Activated CD4-positive, alpha-beta T cell treated with anti-CD3 and anti-CD28 coated beads, Interleukin-10, Interleukin-2, amounts not matched to agents 100 ng/mL and 50 ng/mL, durations not matched to agents 16 hours and 8 hours (primary cell): Measurements from ENCODE around the gene ADGRA1.

Source experiments
- DNase-seq: peaks from one replicate; pipeline ENCODE4 v3.0.0-alpha.2; 2020

Gene ADGRA1

DNA sequence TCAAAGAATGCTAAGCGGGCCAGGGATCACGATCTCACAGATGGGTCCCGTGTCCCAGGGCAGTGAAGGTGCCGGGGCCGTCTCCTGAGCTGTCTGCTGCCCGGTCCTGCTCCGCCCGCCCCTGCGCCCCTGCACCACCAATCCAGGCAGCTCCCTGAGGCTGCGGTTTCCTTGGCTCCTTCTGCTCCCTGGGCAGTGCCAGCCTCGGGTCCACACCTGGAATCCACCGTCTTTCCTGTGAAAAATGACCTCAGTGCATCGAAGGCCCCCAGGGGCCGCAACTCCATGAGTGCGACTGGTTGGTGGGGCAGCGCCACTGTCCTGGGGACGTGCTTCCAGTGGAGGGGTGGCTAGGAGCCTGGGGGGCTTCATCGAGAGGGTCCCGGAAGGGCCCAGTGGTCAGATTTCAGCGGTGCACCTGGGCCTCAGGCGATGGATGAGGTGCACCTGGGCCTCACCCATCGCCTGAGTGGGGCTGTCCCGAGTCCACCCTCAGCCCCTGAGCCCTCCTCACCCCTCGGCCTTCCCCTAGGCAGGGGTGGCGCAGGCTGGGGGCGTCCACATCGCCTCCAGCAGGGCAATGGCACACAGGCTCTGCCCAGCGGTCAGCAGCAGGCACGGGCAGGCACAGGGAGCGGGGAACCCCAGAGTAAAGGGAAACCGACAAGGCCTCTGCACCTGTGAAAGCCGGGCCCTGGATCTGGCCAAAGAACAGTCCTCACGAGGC lies 27.2 kb downstream of the ADGRA1 start:
- no peak for DNase-seq

DNA sequence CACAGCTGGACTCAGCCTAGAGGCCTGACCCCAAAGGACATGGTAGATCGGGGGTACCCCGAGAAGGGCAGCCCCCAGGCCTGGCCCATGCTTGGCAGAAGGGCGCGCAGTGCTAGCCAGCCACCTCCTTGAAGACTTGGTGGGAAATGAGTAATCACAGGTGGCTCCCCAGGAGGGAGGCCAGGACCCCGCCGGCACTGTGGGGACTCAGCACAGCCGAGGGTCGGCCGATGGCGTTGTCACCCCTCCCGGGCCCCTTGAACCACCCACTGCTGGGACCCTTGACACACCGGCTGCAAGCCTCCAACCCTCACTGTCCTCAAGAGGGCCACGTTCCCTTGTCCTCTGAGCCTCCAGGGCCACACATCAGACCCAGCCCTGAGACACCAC lies 27.7 kb downstream of the ADGRA1 start:
- DNase-seq, result no peak

DNA sequence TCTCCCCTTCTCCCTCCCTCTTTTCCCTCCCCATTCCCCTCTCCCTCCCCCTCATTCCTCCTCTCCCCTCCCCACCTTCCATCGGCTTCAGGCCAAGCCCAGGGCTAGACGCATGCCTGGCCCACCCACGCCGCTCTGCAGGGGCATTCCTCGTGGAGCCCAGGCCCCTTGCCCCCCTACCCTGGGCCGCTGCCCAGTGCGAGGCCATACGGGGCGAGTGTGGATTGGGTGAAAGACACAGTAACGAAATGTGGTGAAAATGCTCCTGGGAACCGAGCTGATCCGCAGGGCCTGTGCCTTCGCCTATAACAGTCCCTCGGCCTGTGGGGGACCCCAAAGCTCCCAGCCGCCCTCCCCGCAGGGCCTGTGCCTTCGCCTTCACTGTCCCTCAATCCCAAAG lies 28.3 kb downstream of the ADGRA1 start:
- DNase-seq, result no peak

DNA sequence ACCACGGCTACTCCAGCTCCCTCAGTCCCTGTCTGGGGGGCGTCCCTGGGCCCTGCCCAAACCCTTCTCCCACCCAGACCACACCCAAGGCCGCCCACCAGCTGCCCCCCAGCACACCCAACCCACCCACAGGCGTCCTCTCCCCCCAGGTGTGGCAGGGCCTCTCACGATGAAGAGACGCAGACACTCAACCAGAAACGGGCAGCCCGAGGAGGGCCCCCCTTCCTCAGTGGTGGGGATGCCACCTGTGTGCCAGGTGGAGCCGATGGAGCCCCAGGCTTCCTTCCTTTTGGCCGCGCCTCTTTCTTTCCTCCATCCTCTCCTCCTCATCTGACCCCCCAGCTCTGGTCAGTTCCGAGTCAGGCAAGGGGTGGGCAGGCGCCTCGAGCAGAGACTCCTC lies 28.7 kb downstream of the ADGRA1 start:
- DNase-seq, result no peak

DNA sequence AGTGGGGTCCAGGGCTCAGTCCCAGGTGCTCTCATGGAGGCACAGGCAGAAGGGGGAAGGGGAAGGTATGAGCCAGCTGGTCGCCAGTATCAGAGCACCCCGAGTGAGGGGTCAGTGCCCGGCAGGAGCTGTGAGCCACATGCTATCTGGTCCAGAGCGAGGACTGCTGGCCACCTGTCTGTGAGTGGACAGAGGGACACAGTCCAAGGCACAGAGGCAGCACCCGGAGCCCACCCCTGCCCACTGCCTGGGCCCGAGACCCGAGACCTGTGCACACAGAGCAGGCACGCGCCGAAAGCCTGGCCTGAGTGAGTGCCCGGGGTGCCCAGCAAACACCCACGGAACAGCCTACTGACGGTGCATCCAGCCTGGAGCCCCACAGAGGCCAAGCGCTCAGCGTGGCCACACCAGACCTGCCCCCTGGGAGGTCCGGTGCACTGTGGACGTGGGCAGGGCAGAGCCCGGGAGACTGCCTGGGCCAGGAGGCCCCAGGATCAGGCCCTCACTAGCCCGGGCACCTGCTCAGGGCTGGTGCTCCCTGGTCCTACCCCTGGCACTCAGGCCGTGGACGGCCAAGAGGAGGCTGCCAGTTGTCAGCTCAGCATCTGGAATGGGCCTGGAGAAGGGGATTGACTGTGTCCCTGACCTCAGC lies 29.4 kb downstream of the ADGRA1 start:
- no peak for DNase-seq

DNA sequence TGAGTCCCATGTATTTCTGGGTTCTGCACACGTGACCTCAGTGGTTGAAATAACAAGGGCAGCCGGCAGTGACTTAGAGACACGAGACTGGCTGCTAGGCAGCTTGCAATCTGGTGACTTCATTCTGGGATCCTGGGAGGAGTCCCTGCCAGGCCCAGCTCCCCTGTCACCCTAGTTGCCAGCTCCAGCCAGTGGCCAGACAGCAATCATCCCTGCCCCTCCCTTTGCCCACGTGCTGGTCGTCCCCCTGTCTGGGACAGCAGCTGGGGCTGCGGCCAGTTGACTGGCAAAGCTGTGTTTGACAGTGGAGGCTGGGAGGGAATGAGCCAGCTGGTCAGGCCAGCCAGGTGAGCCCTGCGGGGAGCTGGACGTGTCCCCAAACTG lies 30.0 kb downstream of the ADGRA1 start:
- no peak for DNase-seq

DNA sequence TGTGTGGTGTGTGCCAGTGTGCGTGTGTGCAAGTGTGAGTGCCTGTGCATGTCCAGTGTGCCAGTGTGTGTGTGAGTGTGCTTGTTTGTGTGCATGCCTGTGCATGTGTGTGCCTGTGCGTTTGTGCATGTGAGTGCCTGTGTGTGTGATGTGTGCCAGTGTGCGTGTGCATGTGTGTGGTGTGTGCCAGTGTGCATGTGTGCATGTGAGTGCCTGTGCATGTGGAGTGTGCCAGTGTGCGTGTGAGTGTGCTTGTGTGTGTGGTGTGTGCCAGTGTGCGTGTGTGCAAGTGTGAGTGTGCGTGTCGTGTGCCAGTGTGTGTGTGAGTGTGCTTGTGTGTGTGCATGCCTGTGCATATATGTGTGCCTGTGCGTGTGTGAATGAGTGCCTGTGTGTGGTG lies 33.8 kb downstream of the ADGRA1 start:
- no peak for DNase-seq

DNA sequence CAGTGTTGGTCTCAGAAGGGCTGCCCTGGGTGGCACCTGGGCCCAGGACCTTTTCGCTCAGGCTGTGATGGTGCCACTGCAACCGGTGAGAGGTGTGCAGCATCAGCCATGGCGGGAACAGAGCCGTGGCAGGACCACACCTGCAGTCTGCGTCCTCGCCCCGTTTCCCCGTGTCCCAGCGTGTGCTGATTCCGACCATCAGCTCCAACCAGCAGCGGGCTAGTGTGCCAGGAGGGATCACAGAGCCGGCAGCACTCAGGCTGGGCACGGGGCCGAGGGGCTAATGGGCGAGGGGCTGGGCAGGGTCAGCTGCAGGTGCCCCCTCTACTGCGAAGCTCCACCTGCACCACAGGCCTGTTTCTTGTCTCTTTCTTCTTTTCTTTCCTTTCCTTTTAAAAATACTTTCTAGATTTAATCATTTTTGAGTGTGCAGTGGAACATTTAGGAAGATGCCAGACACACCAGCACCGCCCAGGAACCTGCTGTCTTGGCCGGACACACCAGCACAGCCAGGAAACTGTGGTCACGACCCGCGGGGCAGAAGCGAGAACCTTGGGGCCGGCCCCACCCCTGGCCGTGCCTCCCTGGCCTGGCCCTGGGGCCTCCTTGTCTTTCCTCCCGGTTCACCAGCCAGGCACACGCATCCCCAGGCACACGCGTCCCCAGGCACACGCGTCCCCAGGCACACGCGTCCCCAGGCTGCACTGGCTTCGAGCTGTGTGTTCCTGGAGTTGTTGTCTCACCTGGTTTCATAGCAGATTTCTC lies 34.6 kb downstream of the ADGRA1 start:
- DNase-seq, result no peak

DNA sequence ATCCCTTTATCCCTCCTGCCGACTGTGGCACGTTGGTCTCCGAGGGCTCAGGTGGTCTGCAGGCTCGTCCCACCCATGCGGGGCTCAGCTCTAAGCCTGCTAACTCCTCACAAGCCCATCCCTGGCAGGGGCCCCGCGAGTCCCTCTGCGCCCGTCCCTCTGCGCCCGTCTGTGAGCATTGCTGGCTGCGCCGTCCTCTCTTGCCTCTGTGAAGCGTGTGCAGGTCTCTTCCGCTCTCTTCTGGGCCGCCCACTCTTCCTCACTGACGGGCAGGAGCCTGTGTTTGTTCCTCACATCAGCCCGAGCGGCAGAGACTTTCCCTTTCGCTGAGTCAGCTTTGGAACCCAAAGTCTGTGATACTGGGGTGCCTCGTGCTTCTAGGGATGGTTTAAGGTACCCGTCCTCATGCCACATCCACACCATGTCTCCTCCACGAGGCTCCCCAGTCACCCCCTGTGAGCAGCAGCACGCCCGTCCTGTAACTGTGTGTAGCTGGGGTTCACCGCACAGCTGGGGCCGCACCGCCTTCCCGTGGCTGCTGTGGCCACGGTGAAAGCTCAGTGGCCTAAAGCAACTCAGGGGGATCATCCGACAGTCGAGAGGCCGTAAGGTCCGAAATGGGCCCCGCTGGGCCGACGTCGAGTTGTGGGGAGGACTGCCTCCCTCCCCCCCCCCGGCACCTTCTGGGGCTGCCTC lies 35.5 kb downstream of the ADGRA1 start:
- DNase-seq, result no peak

DNA sequence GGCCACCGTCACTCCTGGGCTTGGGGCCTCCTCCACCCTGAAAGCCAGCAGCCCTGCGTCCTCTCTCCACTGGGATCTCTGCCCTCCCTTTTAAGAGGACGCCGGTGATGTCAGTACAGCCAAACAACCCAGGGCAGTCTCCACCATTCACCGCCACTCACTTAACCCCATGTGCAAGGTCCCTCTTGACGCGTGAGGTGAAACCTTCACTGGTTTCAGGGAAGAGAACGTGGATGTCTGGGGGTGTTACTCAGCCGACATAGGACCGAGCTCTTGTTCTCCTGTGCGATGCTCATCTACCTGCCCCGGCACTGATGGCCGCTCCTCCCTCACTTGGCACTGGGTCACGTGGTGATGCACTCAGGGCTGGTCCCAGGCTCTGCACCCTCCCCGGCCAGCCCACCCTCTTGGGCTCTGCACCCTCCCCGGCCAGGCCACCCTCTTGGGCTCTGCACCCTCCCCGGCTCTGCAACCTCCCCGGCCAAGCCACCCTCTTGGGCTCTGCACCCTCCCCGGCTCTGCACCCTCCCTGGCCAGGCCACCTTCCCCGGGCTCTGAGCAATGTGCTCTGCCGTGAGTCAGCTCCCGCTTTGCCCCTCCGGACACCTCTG lies 36.1 kb downstream of the ADGRA1 start:
- no peak for DNase-seq

DNA sequence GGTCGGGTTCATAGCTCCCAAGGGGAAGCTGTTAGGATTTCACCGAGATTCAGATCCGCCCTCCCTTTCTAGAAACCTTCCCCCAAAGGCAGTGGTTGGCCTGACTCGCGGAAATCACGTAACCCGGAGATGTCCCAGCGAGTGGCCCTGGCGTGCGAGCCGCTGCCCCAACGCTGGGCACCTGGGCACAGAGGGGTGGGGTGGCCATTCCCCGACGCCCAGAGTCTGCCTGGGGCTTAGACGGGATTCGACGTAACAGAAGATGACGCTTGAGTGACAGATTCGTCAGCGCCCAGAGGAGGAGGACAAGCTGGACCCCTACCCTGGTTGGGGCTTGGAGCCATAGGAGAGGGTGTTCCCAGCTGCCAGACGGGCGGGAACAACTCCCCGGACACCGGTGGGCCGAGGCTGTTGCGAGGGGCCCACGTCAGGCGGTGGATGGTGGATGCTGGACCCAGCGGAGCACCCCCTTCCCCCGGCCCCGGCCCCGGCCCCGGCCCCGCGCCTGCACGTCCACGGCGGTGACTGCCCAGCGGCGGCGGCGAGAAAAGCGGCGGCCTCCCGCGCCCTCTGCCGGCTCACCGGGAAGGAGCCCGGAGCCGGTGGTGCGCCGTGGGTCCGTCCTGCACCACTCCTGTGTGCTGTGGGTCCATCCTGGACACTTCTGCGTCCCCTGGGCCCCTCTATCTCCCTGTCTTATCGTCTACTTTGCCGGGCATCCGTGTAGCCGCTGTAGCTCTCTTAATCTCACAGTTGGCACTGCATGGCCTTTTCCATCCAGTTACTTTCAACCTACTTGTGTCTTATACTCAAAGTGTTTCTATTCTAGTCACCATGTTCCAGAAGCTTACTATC lies 36.9 kb downstream of the ADGRA1 start:
- peak; percentile 18 for DNase-seq

DNA sequence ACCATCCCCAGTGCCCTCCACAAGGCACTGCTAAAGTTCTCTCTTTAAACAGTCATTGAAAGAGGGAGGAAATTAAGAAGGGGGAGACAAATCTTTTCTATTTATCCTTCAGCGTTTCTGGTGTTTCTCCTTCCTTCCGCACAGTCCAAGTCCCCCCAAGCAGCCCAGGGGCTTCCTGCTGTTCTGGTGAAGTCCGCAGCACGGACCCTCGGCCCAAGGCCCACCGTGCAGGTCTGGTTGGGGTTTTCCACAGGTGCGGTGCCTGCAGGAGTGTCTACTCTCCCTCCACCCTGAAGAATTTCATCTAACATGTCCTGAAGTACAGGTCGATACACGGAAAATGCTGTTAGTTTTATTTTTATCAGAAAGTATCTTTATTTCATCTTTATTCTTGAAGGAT lies 38.2 kb downstream of the ADGRA1 start:
- no peak for DNase-seq

DNA sequence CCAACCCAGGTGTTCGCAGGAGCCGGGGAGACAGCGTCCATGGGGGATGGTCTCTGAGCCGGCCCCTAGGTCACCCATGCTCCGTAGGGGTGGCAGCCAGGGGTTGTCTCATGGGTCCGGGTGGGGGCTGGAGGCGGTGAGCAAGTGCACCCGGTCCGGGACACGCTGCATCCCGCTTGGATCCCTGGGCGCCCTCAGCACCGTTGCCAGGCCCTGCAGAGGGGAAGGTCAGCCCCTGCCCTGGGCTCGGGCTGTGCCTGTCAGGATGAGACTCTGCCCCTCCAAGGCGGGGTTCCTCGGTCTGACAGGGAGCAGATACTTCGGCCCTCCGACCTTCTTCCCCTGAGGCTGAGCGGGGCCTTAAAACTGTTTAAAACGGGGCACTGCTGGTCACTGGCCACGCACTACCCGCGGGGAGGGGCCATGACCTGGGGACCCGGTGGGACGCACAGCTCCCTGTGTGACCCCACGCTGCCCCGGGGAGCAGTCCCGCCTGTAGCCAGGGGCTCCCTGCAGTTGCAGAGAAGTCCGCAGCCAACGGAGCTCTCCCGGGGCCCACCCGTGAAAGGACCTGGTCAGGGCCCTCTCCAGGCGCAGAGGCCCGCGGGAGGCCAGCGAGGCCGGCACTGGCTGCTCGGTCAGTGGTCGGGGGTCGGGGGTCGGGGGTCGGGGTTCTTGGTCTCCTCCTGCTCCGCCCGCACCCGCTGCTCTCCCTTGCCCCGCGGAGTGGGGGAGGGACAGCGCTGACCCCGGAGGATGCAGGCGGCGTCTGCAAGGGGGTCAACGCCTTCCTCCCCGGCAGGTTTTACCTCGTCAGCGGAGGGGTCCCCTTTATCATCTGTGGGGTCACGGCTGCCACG lies 38.9 kb downstream of the ADGRA1 start:
- no peak for DNase-seq

DNA sequence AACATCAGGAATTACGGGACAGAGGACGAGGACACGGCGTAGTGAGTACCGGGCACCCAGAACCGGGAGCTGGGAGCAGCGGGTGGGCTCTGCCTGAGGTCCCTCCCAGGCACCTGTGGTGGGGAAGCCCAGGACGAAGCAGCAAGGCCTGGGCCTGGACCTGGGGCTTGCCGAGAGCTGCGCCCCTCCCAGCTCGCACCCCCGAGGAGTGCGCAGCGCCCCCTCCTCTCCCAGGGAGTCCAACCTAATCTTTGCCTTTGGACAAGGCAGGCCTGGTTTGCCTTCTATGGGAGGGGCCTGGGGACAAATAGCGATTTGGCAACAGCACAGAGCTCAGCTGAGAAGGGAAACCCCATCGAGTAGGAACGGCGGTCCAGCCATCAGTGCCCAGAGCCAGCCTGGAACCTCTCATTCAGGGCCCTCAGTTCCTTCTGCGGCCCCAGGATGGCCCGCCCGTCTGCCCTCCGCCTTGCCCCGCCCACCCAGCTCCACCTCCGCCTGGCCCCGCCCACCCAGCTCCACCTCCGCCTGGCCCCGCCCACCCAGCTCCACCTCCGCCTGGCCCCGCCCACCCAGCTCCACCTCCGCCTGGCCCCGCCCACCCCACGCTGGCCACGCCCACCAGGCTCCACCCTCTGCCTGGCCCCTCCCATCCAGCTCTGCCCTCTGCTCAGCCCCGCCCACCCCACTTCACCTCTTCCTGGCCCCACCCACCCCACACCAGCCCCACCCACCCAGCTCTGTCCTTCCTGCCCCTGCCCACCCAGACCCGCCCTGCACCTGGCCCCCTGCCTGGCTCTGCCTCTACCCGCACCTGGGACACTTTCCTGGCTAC lies 39.8 kb downstream of the ADGRA1 start:
- DNase-seq, result peak; percentile 46

DNA sequence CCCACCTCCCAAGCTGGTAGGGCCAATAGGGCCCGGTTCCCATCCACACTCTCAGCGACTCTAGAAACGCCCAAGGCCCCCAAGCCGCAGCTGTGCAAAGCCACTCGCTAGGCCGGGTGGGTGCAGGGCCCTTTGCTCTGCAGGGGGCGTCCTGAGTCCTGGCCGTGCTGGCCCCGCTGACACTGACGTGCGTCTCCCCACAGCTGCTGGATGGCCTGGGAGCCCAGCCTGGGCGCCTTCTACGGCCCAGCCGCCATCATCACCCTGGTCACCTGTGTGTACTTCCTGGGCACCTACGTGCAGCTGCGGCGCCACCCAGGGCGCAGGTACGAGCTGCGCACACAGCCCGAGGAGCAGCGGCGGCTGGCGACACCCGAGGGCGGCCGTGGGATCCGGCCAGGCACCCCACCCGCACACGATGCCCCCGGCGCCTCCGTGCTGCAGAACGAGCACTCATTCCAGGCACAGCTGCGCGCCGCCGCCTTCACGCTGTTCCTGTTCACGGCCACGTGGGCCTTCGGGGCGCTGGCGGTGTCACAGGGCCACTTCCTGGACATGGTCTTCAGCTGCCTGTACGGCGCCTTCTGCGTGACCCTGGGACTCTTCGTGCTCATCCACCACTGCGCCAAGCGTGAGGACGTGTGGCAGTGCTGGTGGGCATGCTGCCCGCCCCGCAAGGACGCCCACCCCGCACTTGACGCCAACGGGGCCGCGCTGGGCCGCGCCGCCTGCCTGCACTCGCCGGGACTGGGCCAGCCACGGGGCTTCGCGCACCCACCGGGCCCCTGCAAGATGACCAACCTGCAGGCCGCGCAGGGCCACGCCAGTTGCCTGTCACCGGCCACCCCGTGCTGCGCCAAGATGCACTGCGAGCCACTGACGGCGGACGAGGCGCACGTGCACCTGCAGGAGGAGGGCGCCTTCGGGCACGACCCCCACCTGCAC lies 40.7 kb downstream of the ADGRA1 start:
- DNase-seq, result no peak

DNA sequence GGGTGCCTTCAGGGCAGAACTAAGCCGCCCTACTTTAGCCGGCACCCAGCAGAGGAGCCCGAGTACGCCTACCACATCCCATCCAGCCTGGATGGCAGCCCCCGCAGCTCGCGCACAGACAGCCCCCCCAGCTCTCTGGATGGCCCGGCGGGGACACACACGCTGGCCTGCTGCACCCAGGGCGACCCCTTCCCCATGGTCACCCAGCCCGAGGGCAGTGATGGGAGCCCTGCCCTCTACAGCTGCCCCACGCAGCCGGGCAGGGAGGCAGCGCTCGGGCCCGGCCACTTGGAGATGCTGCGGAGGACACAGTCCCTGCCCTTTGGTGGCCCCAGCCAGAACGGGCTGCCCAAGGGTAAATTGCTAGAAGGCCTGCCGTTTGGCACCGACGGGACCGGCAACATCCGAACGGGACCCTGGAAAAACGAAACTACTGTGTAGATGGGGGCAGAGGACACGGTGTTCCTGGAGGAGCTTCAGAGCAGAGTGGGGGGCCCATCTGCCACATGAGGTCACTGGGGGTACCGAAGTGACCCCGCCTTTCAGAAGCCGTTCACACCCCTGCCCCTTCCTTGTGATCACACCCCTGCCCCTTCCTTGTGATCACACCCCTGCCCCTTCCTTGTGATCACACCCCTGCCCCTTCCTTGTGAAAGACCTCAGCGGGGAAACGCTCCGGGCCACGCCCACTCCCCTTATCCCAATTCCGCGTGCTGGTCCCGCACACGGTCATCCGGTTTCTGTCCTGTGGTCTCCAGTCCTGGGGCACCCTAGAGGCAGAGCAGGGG lies 41.5 kb downstream of the ADGRA1 start:
- no peak for DNase-seq

DNA sequence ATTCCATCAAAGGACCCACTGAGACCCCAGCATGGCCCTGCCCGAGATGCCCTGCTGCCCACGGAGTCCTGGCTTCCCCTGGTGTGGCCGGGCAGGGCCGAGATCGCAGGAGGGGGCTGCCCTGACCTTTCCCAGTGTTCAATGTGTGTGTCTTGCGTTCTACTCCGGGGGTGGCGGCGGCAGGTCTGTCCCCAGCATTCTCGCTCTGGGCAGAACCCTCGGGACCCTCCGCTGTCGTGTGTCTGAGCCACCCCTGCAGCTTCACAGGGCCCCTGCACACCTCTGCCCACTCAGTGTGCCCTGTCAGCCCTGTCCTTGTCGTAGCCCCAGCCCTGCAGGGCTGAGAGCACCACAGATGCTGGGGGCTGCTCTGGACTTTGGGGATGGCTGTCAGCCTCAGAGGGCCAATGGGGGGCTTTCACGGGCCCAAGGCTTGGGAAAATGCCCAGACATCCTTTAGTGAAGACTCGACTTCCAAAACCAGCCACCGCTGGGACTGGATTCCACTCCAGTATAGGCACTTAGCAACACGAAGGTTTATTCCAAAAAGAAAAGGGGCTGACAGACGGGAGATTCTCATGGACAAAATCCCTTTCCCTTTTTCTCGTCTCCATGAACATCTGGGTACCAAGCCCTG lies 42.3 kb downstream of the ADGRA1 start:
- no peak for DNase-seq

DNA sequence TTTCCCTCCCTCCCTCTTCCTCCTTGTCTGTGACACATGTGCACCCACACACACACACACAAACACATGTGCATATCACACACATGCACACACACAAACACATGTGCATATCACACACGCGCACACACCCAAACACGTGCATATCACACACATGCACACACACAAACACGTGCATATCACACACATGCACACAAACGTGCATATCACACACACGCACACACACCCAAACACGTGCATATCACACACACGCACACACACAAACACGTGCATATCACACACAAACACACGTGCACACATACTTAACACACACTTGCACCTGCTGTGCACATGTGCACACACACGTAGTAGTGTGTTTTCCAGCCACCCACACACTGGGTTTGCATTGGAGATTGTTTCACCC lies 42.9 kb downstream of the ADGRA1 start:
- DNase-seq, result no peak
